ENCODE data around the gene BNIP5. TPM values are rescaled to one million over a fixed set of nuclear protein-coding genes. Genes with fewer than 3 reads are reported as not detected.

BNIP5 gene
- total RNA-seq, 4 donors from 2014 or later = not detected

DNA sequence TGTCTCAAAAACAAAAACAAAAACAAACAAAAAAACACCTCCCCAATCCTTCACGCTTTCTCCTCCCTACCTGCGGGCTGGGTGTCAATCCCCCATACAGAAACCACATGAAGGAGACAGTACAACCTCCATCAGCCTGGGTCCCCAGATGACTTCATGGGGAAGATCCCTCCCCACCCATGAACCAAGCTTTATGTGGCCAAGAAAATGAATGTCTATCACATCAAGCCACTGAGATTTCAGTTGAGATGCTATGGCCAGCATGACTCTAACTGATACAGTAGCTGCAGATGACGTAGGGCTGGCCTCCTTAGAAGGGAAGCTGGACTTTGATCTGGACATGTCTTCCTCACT, 21.2 kb upstream of the BNIP5 start:
- Histone ChIP-seq H3K9me3 (no peaks in the 10 kb centered on the region), H3K4me1 (no peaks in the 10 kb centered on the region), H3K27ac (no peak overlapping the region), H3K27me3 (no peaks in the 10 kb centered on the region), H3K36me3 (no peaks in the 10 kb centered on the region), H3K4me3 (no peak overlapping the region)
- no peak for DNase-seq
- TF ChIP-seq, protein P1, sequence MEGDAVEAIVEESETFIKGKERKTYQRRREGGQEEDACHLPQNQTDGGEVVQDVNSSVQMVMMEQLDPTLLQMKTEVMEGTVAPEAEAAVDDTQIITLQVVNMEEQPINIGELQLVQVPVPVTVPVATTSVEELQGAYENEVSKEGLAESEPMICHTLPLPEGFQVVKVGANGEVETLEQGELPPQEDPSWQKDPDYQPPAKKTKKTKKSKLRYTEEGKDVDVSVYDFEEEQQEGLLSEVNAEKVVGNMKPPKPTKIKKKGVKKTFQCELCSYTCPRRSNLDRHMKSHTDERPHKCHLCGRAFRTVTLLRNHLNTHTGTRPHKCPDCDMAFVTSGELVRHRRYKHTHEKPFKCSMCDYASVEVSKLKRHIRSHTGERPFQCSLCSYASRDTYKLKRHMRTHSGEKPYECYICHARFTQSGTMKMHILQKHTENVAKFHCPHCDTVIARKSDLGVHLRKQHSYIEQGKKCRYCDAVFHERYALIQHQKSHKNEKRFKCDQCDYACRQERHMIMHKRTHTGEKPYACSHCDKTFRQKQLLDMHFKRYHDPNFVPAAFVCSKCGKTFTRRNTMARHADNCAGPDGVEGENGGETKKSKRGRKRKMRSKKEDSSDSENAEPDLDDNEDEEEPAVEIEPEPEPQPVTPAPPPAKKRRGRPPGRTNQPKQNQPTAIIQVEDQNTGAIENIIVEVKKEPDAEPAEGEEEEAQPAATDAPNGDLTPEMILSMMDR (IDR thresholded peaks at IDR 0.05) = no peak
- no peak for TF ChIP-seq POLR2A (IDR thresholded peaks at IDR 0.05)
- intact Hi-C loops (cut with DNase I; ENCODE audit: low total_unique reads) = no loop called here

DNA sequence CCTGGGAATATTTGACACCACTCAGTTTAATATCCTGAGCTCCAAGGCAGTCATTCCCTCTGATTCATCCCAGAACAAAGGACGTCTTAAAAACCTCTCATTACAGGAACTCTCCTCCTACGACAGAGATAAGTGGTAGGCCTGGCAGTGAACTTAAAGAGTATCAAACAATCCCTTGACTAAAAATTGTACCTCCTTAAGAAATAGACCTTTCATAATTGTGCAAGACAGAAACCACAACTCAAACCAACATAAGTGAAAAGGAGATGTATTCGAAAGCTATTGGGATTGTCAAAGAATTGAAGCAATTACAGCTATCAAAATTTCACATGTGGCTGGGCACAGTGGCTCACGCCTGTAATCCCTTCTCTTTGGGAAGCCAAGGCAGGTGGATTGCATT, 19.1 kb upstream of the BNIP5 start:
- H3K27me3 ChIP-seq = no peaks in the 10 kb centered on the region
- no peaks in the 10 kb centered on the region for H3K36me3 ChIP-seq
- DNase-seq = no peak
- H3K4me1 ChIP-seq = no peaks in the 10 kb centered on the region
- no peak overlapping the region for H3K27ac ChIP-seq
- H3K4me3 ChIP-seq = no peak overlapping the region
- intact Hi-C loops (cut with DNase I; ENCODE audit: low total_unique reads) = no loop called here
- no peaks in the 10 kb centered on the region for H3K9me3 ChIP-seq
- TF ChIP-seq, protein P1 (IDR thresholded peaks at IDR 0.05) = no peak
- no peak for TF ChIP-seq POLR2A (IDR thresholded peaks at IDR 0.05)

DNA sequence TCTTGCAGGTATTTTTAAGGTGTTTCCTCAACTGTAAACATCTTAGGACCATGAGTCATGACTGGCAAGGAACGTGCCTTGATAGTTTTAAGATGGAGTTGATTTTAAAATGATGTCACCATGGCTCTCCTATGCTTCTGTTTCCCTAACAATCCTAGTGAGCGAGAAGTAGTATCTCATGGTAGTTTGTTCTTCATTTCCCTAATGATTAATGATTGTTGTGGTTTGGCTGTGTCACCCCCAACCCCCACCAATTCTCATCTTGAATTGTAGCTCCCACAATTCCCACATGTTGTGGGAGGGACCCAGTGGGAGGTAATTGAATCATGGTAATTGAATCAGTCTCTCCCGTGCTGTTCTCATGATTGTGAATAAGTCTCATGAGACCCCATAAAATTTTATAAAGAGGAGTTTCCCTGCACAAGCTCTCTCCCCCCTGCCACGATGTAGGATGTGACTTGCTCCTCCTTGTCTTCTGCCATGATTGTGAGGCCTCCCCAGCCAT, 16.8 kb upstream of the BNIP5 start:
- H3K4me1 ChIP-seq = peaks cover 0 to 4% of the 10 kb centered on the region in 2 donors
- peak in 1 of 2 donors; percentile 47 for DNase-seq
- H3K4me3 ChIP-seq = no peak overlapping the region
- no peak for TF ChIP-seq POLR2A (IDR thresholded peaks at IDR 0.05)
- H3K9me3 ChIP-seq = no peaks in the 10 kb centered on the region
- intact Hi-C loops (cut with DNase I; ENCODE audit: low total_unique reads) = no loop called here
- H3K27ac ChIP-seq = peak overlapping the region; percentile 14 to 81
- no peaks in the 10 kb centered on the region for H3K27me3 ChIP-seq
- no peaks in the 10 kb centered on the region for H3K36me3 ChIP-seq

DNA sequence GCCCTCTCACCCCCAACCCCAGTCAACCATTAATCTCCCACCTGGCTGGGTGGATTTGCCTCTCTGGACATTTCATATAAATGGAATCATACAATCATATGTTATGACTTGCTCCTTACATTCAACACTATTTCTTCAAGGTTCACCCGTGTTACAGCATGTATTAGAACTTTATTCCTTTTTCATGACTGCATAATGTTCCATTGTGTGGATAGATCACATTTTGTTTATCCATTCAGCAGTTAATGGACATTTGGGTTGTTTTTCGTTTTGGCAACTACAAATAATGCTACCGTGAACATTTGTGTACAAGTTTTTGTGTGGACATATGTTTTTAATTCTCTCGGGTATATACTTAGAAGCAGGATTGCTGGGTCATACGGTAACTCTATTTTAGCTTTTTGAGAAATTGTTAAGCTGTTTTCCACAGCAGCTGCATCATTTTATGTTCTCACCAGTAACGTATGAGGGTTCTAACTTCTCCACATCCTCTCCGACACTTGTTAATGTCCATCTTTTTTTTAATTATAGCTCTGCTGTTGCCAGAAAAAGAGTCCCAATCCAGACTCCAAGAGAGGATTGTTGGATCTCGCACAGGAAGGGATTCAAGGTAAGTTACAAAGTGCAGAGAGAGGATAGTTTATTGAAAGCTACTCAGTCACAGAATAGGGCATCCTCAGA, 15.9 kb upstream of the BNIP5 start:
- intact Hi-C loops (cut with DNase I; ENCODE audit: low total_unique reads) = no loop called here
- Histone ChIP-seq H3K27ac (peak overlapping the region; percentile 81 to 87), H3K9me3 (no peaks in the 10 kb centered on the region), H3K27me3 (no peaks in the 10 kb centered on the region), H3K36me3 (no peaks in the 10 kb centered on the region), H3K4me1 (peaks cover 0 to 4% of the 10 kb centered on the region in 2 donors), H3K4me3 (no peak overlapping the region)
- no peak for DNase-seq
- TF ChIP-seq POLR2A (IDR thresholded peaks at IDR 0.05) = no peak
- TF ChIP-seq, protein P1 (IDR thresholded peaks at IDR 0.05) = no peak

DNA sequence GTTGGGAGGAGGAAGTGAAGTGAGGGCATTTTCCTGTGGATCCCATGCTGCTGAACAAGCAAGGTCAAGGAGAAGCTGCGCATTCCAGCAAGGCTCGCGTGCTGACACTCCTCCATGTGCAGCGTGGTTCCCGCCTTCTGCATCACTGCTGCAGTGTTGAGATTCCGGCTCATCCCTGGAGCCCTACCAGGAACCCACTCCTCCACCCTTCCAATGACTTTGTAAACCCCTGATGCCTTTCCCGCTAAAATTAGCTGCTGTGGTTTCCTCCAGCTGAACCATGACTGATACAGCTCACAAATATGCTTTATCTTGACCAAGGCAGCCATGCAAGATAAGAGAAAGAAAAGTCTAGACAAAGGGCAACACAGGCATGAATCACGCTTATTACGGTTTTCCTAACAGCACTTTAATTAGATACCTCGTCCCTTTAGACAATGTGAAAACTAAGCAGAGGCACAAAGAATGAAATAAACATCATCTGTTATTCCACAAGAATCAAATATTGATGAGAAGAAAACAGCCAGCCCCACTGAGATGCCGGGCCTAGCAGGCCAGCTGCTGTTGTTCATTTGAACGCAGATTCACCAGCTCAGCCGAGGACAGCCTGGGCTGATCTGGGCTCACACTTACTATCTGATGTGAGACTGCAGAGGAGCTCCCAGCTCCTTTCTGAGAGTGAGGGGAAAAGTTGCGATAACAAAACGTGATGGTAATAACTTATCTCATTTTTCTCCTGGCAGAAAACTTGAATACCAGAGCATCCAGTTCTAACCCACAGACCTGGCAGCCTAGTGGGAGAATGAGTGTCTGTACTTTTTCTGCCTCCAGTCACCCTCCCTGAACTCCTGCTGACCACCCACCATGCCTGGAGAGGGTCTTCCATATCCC, 14.2 kb upstream of the BNIP5 start:
- TF ChIP-seq, protein P1 (IDR thresholded peaks at IDR 0.05) = no peak
- TF ChIP-seq POLR2A (IDR thresholded peaks at IDR 0.05) = no peak
- Histone ChIP-seq H3K4me3 (no peak overlapping the region), H3K27ac (peak overlapping the region; percentile 81 to 87), H3K9me3 (no peaks in the 10 kb centered on the region), H3K36me3 (no peaks in the 10 kb centered on the region), H3K4me1 (peaks cover 0 to 4% of the 10 kb centered on the region in 2 donors), H3K27me3 (no peaks in the 10 kb centered on the region)
- DNase-seq = peak; percentile 80 to 81
- intact Hi-C loops (cut with DNase I; ENCODE audit: low total_unique reads) = no loop called here
